Renal cortical epithelial cell (primary cell): ENCODE data around the gene SLC35A2. TPM values are rescaled to one million over a fixed set of nuclear protein-coding genes. Genes with fewer than 3 reads are reported as not detected.

Experiments
- total RNA-seq: library from RNA; depleted of rRNA; stranded (reverse); fragments of >200 nt; gene quantifications from 2 replicates; pipeline ENCODE4 v1.2.3, GENCODE V29; 2014

The SLC35A2 gene
- total RNA-seq, 1 donor from 2014 or later: 34.1 TPM

Other genes with a start within 250 kb of the SLC35A2 start
- gene WAS, start 227.8 kb downstream of the SLC35A2 start, total RNA-seq: 0.30 TPM in 1 of 2 replicates, not detected in the other
- 1.9 and 4.3 TPM in 2 replicates for gene SUV39H1, start 214.9 kb downstream of the SLC35A2 start, total RNA-seq
- gene GLOD5, start 149.9 kb downstream of the SLC35A2 start, total RNA-seq: not detected in 2 replicates
- not detected in 2 replicates for gene GATA1, start 125.1 kb downstream of the SLC35A2 start, total RNA-seq
- 36.3 and 54.4 TPM in 2 replicates for gene HDAC6, start 109.6 kb downstream of the SLC35A2 start, total RNA-seq
- 0.20 TPM in 1 of 2 replicates, not detected in the other for gene ERAS, start 85.1 kb downstream of the SLC35A2 start, total RNA-seq
- 2.6 and 3.6 TPM in 2 replicates for gene PCSK1N, start 76.0 kb downstream of the SLC35A2 start, total RNA-seq
- gene TIMM17B, start 13.9 kb downstream of the SLC35A2 start, total RNA-seq: 23.7 and 63.7 TPM in 2 replicates
- gene PQBP1, start 13.7 kb downstream of the SLC35A2 start, total RNA-seq: 46.8 and 60.3 TPM in 2 replicates
- 14.1 and 17.2 TPM in 2 replicates for gene PIM2, start 7.4 kb upstream of the SLC35A2 start, total RNA-seq
- 37.2 and 61.6 TPM in 2 replicates for gene OTUD5, start 46.0 kb upstream of the SLC35A2 start, total RNA-seq
- 7.1 and 14.0 TPM in 2 replicates for gene KCND1, start 60.2 kb upstream of the SLC35A2 start, total RNA-seq
- 29.0 and 40.7 TPM in 2 replicates for gene GRIPAP1, start 90.6 kb upstream of the SLC35A2 start, total RNA-seq
- 30.6 and 72.0 TPM in 2 replicates for gene TFE3, start 131.7 kb upstream of the SLC35A2 start, total RNA-seq
- gene CCDC120, start 147.4 kb upstream of the SLC35A2 start, total RNA-seq: 1.9 and 5.5 TPM in 2 replicates
- gene PRAF2, start 162.4 kb upstream of the SLC35A2 start, total RNA-seq: 4.3 and 9.4 TPM in 2 replicates
- 39.8 and 62.7 TPM in 2 replicates for gene WDR45, start 168.2 kb upstream of the SLC35A2 start, total RNA-seq
- 21.5 and 26.2 TPM in 2 replicates for gene GPKOW, start 212.1 kb upstream of the SLC35A2 start, total RNA-seq